HepG2 (cell line): ENCODE measurements around the gene P2RY2. TPM values are rescaled to one million over a fixed set of nuclear protein-coding genes. Genes with fewer than 3 reads are reported as not detected.

ENCODE experiments used
- ARNT ChIP-seq: fragments of 450-650 bp; IDR thresholded peaks from 2 replicates; pipeline ENCODE4 v1.6.1; 2017
- CREB3 ChIP-seq: sonication (generic); formaldehyde crosslinking; IDR thresholded peaks from 2 replicates; pipeline ENCODE4 v1.5.0; 2020; ENCODE audit warnings: missing genetic modification reagents
- HNRNPUL1 ChIP-seq: fragments of 200-400 bp; formaldehyde crosslinking; IDR thresholded peaks from 2 replicates; pipeline ENCODE4 v1.6.1; 2017; ENCODE audit warnings: low read depth, mild to moderate bottlenecking, low read length, moderate library complexity
- HOMEZ ChIP-seq: IDR thresholded peaks from 2 replicates; pipeline ENCODE4 v1.6.1; 2016; ENCODE audit warnings: low read depth
- KLF11 ChIP-seq: IDR thresholded peaks from 2 replicates; pipeline ENCODE4 v1.6.1; 2016; ENCODE audit warnings: missing compliant biosample characterization
- MAFF ChIP-seq: IDR thresholded peaks from 2 replicates; pipeline ENCODE4 v1.6.1; 2011; ENCODE audit warnings: low read depth, low read length, improper control_type of control experiment
- MED13 ChIP-seq: sonication (generic); formaldehyde crosslinking; IDR thresholded peaks from 2 replicates; pipeline ENCODE4 v1.5.0; 2020; ENCODE audit warnings: missing genetic modification reagents
- MEF2D ChIP-seq: sonication (generic); formaldehyde crosslinking; IDR thresholded peaks from 2 replicates; pipeline ENCODE4 v1.5.1; 2020; ENCODE audit warnings: mild to moderate bottlenecking, missing genetic modification reagents
- MZF1 ChIP-seq: sonication (generic); formaldehyde crosslinking; IDR thresholded peaks from 2 replicates; pipeline ENCODE4 v1.8.1; 2023; ENCODE audit warnings: mild to moderate bottlenecking, missing genetic modification reagents, borderline replicate concordance
- NR2F1 ChIP-seq, 2 experiments: fragments of 450-650 bp in 1 of 2; formaldehyde crosslinking in 1 of 2; IDR thresholded peaks; 2 replicates each; pipeline versions ENCODE4 v1.5.0 to v1.6.1; 2016 to 2020; ENCODE audit warnings: mild to moderate bottlenecking in 1 of 2, missing compliant biosample characterization in 1 of 2, missing genetic modification reagents in 1 of 2, moderate library complexity in 1 of 2
- NR2F6 ChIP-seq, 2 experiments: IDR thresholded peaks; 2 replicates each; pipeline ENCODE4 v1.6.1; 2016; ENCODE audit warnings: antibody characterized with exemption in 1 of 2, mild to moderate bottlenecking in 1 of 2
- ONECUT2 ChIP-seq: sonication (generic); formaldehyde crosslinking; IDR thresholded peaks from 2 replicates; pipeline ENCODE4 v1.4.0; 2020; ENCODE audit warnings: missing genetic modification reagents
- REL ChIP-seq: sonication (generic); formaldehyde crosslinking; conservative IDR thresholded peaks from 2 replicates; pipeline ENCODE4 v1.8.0; 2022; ENCODE audit warnings: mild to moderate bottlenecking, missing genetic modification reagents, moderate library complexity
- REXO4 ChIP-seq: sonication (generic); formaldehyde crosslinking; IDR thresholded peaks from 2 replicates; pipeline ENCODE4 v1.8.0; 2022; ENCODE audit warnings: missing genetic modification reagents, mild to moderate bottlenecking, borderline replicate concordance
- SKIL ChIP-seq: sonication (generic); formaldehyde crosslinking; IDR thresholded peaks from 2 replicates; pipeline ENCODE4 v1.8.0; 2022; ENCODE audit warnings: missing genetic modification reagents, mild to moderate bottlenecking, moderate library complexity, borderline replicate concordance
- SNAI1 ChIP-seq: sonication (generic); formaldehyde crosslinking; IDR thresholded peaks from 2 replicates; pipeline ENCODE4 v1.5.0; 2020; ENCODE audit warnings: mild to moderate bottlenecking, missing genetic modification reagents, borderline replicate concordance
- SNAPC5 ChIP-seq: sonication (generic); formaldehyde crosslinking; IDR thresholded peaks from 2 replicates; pipeline ENCODE4 v1.8.1; 2023; ENCODE audit warnings: mild to moderate bottlenecking, missing genetic modification reagents, borderline replicate concordance
- SP1 ChIP-seq, 2 experiments: fragments of 450-650 bp in 1 of 2; sonication (generic) in 1 of 2; formaldehyde crosslinking in 1 of 2; IDR thresholded peaks; 2 replicates each; pipeline versions ENCODE4 v1.4.0 to v1.6.1; 2016 to 2020; ENCODE audit warnings: missing genetic modification reagents in 1 of 2
- XRCC5 ChIP-seq: fragments of 200-400 bp; formaldehyde crosslinking; optimal IDR thresholded peaks from 2 replicates; pipeline ENCODE3; 2017; ENCODE audit warnings: mild to moderate bottlenecking, low read length
- ZC3H13 ChIP-seq: sonication (generic); formaldehyde crosslinking; IDR thresholded peaks from 2 replicates; pipeline ENCODE4 v1.8.1; 2023; ENCODE audit warnings: mild to moderate bottlenecking, missing genetic modification reagents, moderate library complexity
- ZFP36L2 ChIP-seq: sonication (generic); formaldehyde crosslinking; IDR thresholded peaks from 2 replicates; pipeline ENCODE4 v1.4.0; 2020; ENCODE audit warnings: missing genetic modification reagents
- ZFP62 ChIP-seq: sonication (generic); formaldehyde crosslinking; IDR thresholded peaks from 2 replicates; pipeline ENCODE4 v1.4.0; 2020; ENCODE audit warnings: missing genetic modification reagents
- ZFYVE20 ChIP-seq: sonication (generic); formaldehyde crosslinking; IDR thresholded peaks from 2 replicates; pipeline ENCODE4 v1.8.0; 2023; ENCODE audit warnings: low read depth, mild to moderate bottlenecking, moderate library complexity, missing genetic modification reagents, borderline replicate concordance
- ZMYM2 ChIP-seq: sonication (generic); formaldehyde crosslinking; IDR thresholded peaks from 2 replicates; pipeline ENCODE4 v1.8.0; 2022; ENCODE audit warnings: mild to moderate bottlenecking, missing genetic modification reagents
- ZNF143 ChIP-seq: sonication (generic); formaldehyde crosslinking; IDR thresholded peaks from 2 replicates; pipeline ENCODE4 v1.4.0; 2020; ENCODE audit warnings: missing genetic modification reagents
- ZNF232 ChIP-seq: sonication (generic); formaldehyde crosslinking; IDR thresholded peaks from 2 replicates; pipeline ENCODE4 v1.4.0; 2020; ENCODE audit warnings: missing genetic modification reagents, borderline replicate concordance
- ZNF569 ChIP-seq: sonication (generic); formaldehyde crosslinking; IDR thresholded peaks from 2 replicates; pipeline ENCODE4 v1.5.0; 2020; ENCODE audit warnings: mild to moderate bottlenecking, missing genetic modification reagents, moderate library complexity, borderline replicate concordance
- polyA plus RNA-seq, 8 experiments: library from polyadenylated mRNA; depleted of rRNA in 3 of 8; stranded (reverse) in 7 of 8; unstranded in 1 of 8; fragments of >200 nt; fragmentation: Illumina TruSeq in 4 of 8; extraction: Trizol in 4 of 8; gene quantifications; 2 replicates each; pipeline versions ENCODE4 v1.2.1 to v1.2.3, GENCODE V29; 2011 to 2016; ENCODE audit warnings: low read depth in 4 of 8, missing spikeins in 1 of 8, mixed read lengths in 1 of 8; ENCODE audit not compliant: insufficient read depth in 1 of 8
- total RNA-seq, 5 experiments: library from RNA; depleted of rRNA; stranded (reverse); fragments of >200 nt; fragmentation: Illumina TruSeq; extraction: Trizol; gene quantifications; 2 replicates each; pipeline ENCODE4 v1.2.3, GENCODE V29; 2016; ENCODE audit warnings: low read depth in 1 of 5

The P2RY2 gene
- total and polyA plus RNA-seq, 2 of the 13 experiments (the other 11 are each of a cell fraction or from before 2014, with no cell fraction given): 0.95 to 3.1 TPM

GRCh38 chr11:73189723-73190556 lies 28.1 kb upstream of the P2RY2 start (continued):
- TF ChIP-seq SNAPC5 (CRISPR knock-in tag) (no peak), NR2F6 (IDR thresholded peaks at IDR 0.05) (peak; percentile 34; the same call in 1 of the 2 replicates), NR2F6 (CRISPR knock-in tag; IDR thresholded peaks at IDR 0.05) (no peak), REL (CRISPR knock-in tag) (no peak), ONECUT2 (CRISPR knock-in tag) (peak; percentile 82), MEF2D (CRISPR knock-in tag) (no peak), MAFF (no peak), SNAI1 (CRISPR knock-in tag) (no peak), HNRNPUL1 (no peak), ARNT (no peak), HOMEZ (CRISPR knock-in tag) (no peak), ZNF232 (CRISPR knock-in tag) (no peak), NR2F1 (CRISPR knock-in tag; IDR thresholded peaks at IDR 0.05) (no peak), ZNF143 (CRISPR knock-in tag) (no peak), KLF11 (no peak), ZC3H13 (CRISPR knock-in tag) (no peak), ZFYVE20 (CRISPR knock-in tag) (no peak), CREB3 (no peak), ZFP62 (CRISPR knock-in tag) (no peak), ZNF569 (CRISPR knock-in tag) (no peak), ZMYM2 (no peak), MED13 (CRISPR knock-in tag) (no peak), SP1 (IDR thresholded peaks at IDR 0.05) (no peak), SP1 (CRISPR knock-in tag; IDR thresholded peaks at IDR 0.05) (no peak), SKIL (CRISPR knock-in tag) (no peak), XRCC5 (no peak), MZF1 (CRISPR knock-in tag) (no peak), ZFP36L2 (no peak), REXO4 (CRISPR knock-in tag) (no peak)
